H1 (cell line): ENCODE measurements around the gene COL16A1. TPM values are rescaled to one million over a fixed set of nuclear protein-coding genes. Genes with fewer than 3 reads are reported as not detected.

ENCODE experiments used
- CTCF ChIA-PET: fragments of 300-600 bp; sonication (Branson Sonifier 250); formaldehyde crosslinking; loops from one replicate; lab custom pipeline; 2021; ENCODE audit not compliant: partially characterized antibody; lab: Charles Lee
- POLR2A ChIA-PET: fragments of 300-600 bp; sonication (Branson Sonifier 250); formaldehyde crosslinking; loops from one replicate; lab custom pipeline; 2021; ENCODE audit warnings: inconsistent platforms; ENCODE audit not compliant: partially characterized antibody; lab: Charles Lee
- DNase-seq, 2 experiments: peaks; one replicate each; pipeline versions ENCODE4 v3.0.0 to v3.0.0-alpha.2; 2010 to 2022; ENCODE audit warnings: low spot score in 2 of 2, low read depth in 1 of 2, mixed read lengths in 1 of 2
- FAIRE-seq: peaks from 2 replicates; lab custom pipeline; 2011; peaks lifted over from hg19 to GRCh38; lab: Jason Lieb, UNC
- H2AFZ ChIP-seq: 2 replicates; pipeline ENCODE4 v1.8.1; 2012; ENCODE audit warnings: low read length, inconsistent platforms
- H2AK5ac ChIP-seq: 2 replicates; pipeline ENCODE4 v1.6.1; 2013; ENCODE audit warnings: low read depth, low read length
- H2BK120ac ChIP-seq: replicated peaks from 2 replicates; pipeline ENCODE3; 2013; ENCODE audit warnings: low read depth, low read length, inconsistent platforms
- H2BK12ac ChIP-seq: 2 replicates; pipeline ENCODE4 v1.6.1; 2013; ENCODE audit warnings: low read depth, low read length
- H2BK15ac ChIP-seq: 2 replicates; pipeline ENCODE4 v1.6.1; 2013; ENCODE audit warnings: low read length
- H2BK20ac ChIP-seq: 2 replicates; pipeline ENCODE4 v1.6.1; 2013; ENCODE audit warnings: low read length
- H2BK5ac ChIP-seq: 2 replicates; pipeline ENCODE4 v1.6.1; 2013; ENCODE audit warnings: low read depth, low read length
- H3K14ac ChIP-seq: 2 replicates; pipeline ENCODE4 v1.6.1; 2013; ENCODE audit warnings: inconsistent platforms; ENCODE audit not compliant: insufficient read length
- H3K18ac ChIP-seq: 2 replicates; pipeline ENCODE4 v1.6.1; 2013; ENCODE audit warnings: low read length; ENCODE audit errors: extremely low read depth
- H3K23ac ChIP-seq: 2 replicates; pipeline ENCODE4 v1.6.1; 2013; ENCODE audit warnings: inconsistent platforms; ENCODE audit not compliant: insufficient read length
- H3K23me2 ChIP-seq: 2 replicates; pipeline ENCODE4 v1.6.1; 2013; ENCODE audit warnings: low read depth, low read length
- H3K27ac ChIP-seq: 2 replicates; pipeline ENCODE4 v1.6.1; 2011; ENCODE audit warnings: low read depth, low read length, inconsistent platforms
- H3K27me3 ChIP-seq, 4 experiments: replicated peaks in 1 of 4; 1 replicate in 1 of 4; 2 replicates in 3 of 4; pipeline versions ENCODE4 v1.6.1 to v1.8.1; 2011 to 2013; ENCODE audit warnings: low read length in 3 of 4, mild to moderate bottlenecking in 3 of 4, inconsistent platforms in 2 of 4, mixed read lengths in 2 of 4, moderate library complexity in 1 of 4; ENCODE audit not compliant: control insufficient read depth in 3 of 4, insufficient read depth in 3 of 4; ENCODE audit errors: extremely low read depth in 1 of 4
- H3K36me3 ChIP-seq, 4 experiments: 2 replicates each; pipeline versions ENCODE4 v1.6.1 to v1.8.1; 2011 to 2013; ENCODE audit warnings: mild to moderate bottlenecking in 4 of 4, low read length in 3 of 4, moderate library complexity in 2 of 4, control low read depth in 1 of 4, inconsistent platforms in 1 of 4; ENCODE audit not compliant: insufficient read depth in 4 of 4, control insufficient read depth in 2 of 4
- H3K4ac ChIP-seq: replicated peaks from 2 replicates; pipeline ENCODE3; 2013; ENCODE audit warnings: low read length, low read depth, mixed read lengths, inconsistent platforms; ENCODE audit not compliant: insufficient read length
- H3K4me1 ChIP-seq, 4 experiments: replicated peaks in 1 of 4; 1 replicate in 1 of 4; 2 replicates in 3 of 4; pipeline versions ENCODE4 v1.6.1 to v1.8.1; 2011 to 2013; ENCODE audit warnings: low read length in 3 of 4, inconsistent platforms in 2 of 4, mixed read lengths in 1 of 4; ENCODE audit not compliant: insufficient read depth in 4 of 4, control insufficient read depth in 3 of 4
- H3K4me2 ChIP-seq, 2 experiments: 2 replicates each; pipeline versions ENCODE4 v1.6.1 to v1.8.1; 2011 to 2013; ENCODE audit warnings: low read depth in 2 of 2, low read length in 2 of 2, control low read depth in 1 of 2, inconsistent platforms in 1 of 2, mild to moderate bottlenecking in 1 of 2; ENCODE audit not compliant: insufficient read depth in 1 of 2
- H3K4me3 ChIP-seq, 4 experiments: fragments of 200-600, 300-600 bp in 1 of 4; sonication (generic), shearing (Covaris generic), sonication (Bioruptor Twin) in 1 of 4; 2 replicates each; pipeline versions ENCODE4 v1.5.1 to v1.8.1; 2011 to 2016; ENCODE audit warnings: low read length in 4 of 4, low read depth in 3 of 4, control low read depth in 2 of 4, inconsistent platforms in 2 of 4, mild to moderate bottlenecking in 2 of 4, mixed read lengths in 1 of 4, moderate library complexity in 1 of 4; ENCODE audit not compliant: insufficient read depth in 2 of 4; ENCODE audit errors: extremely low read depth in 1 of 4
- H3K56ac ChIP-seq: replicated peaks from 2 replicates; pipeline ENCODE3; 2013; ENCODE audit warnings: low read depth, mild to moderate bottlenecking, mixed read lengths, low read length, inconsistent platforms; ENCODE audit not compliant: insufficient read length
- H3K79me1 ChIP-seq: 2 replicates; pipeline ENCODE4 v1.6.1; 2013; ENCODE audit warnings: low read depth, low read length, control low read depth
- H3K79me2 ChIP-seq, 2 experiments: 2 replicates each; pipeline versions ENCODE4 v1.6.1 to v1.8.1; 2012 to 2013; ENCODE audit warnings: low read length in 2 of 2, mild to moderate bottlenecking in 2 of 2, inconsistent platforms in 1 of 2; ENCODE audit not compliant: insufficient read depth in 2 of 2, control insufficient read depth in 1 of 2
- H3K9ac ChIP-seq, 4 experiments: replicated peaks in 1 of 4; 1 replicate in 1 of 4; 2 replicates in 3 of 4; pipeline versions ENCODE4 v1.6.1 to v1.8.1; 2011 to 2013; ENCODE audit warnings: low read depth in 3 of 4, low read length in 3 of 4, control low read depth in 2 of 4, mild to moderate bottlenecking in 2 of 4, moderate library complexity in 2 of 4, inconsistent platforms in 1 of 4; ENCODE audit errors: extremely low read depth in 1 of 4
- H3K9me3 ChIP-seq, 2 experiments: 2 replicates each; pipeline versions ENCODE4 v1.6.1 to v1.8.1; 2012 to 2013; ENCODE audit warnings: mild to moderate bottlenecking in 2 of 2, moderate library complexity in 2 of 2, control low read depth in 1 of 2, inconsistent platforms in 1 of 2, low read depth in 1 of 2, low read length in 1 of 2, mixed read lengths in 1 of 2; ENCODE audit not compliant: insufficient read depth in 2 of 2
- H4K20me1 ChIP-seq, 2 experiments: replicated peaks in 1 of 2; 2 replicates each; pipeline versions ENCODE3 to v1.8.1; 2011 to 2013; ENCODE audit warnings: inconsistent platforms in 2 of 2, low read length in 2 of 2, mild to moderate bottlenecking in 1 of 2; ENCODE audit not compliant: insufficient read depth in 2 of 2, control insufficient read depth in 1 of 2
- H4K5ac ChIP-seq: 2 replicates; pipeline ENCODE4 v1.6.1; 2013; ENCODE audit warnings: low read length, low read depth, mixed read lengths, inconsistent platforms; ENCODE audit not compliant: insufficient read length
- H4K8ac ChIP-seq: 2 replicates; pipeline ENCODE4 v1.8.0; 2013; ENCODE audit warnings: mild to moderate bottlenecking, moderate library complexity, low read length, inconsistent platforms; ENCODE audit not compliant: insufficient read depth; ENCODE audit errors: extremely low read depth
- H4K91ac ChIP-seq: replicated peaks from 2 replicates; pipeline ENCODE3; 2013; ENCODE audit warnings: low read length, mixed read lengths, inconsistent platforms; ENCODE audit not compliant: insufficient read length
- CBX8 ChIP-seq: fragments of 300-800, 300-1000 bp; sonication (generic); IDR thresholded peaks from 2 replicates; pipeline ENCODE4 v1.7.1; 2016; ENCODE audit warnings: low read depth, low read length, borderline replicate concordance
- E2F6 ChIP-seq: IDR thresholded peaks from 2 replicates; pipeline ENCODE4 v1.6.1; 2012; ENCODE audit warnings: inconsistent platforms
- POLR2A ChIP-seq, 2 experiments: IDR thresholded peaks; 1 replicate in 1 of 2; 2 replicates in 1 of 2; pipeline ENCODE4 v1.6.1; 2011; ENCODE audit warnings: low read depth in 2 of 2, low read length in 2 of 2, mild to moderate bottlenecking in 2 of 2; ENCODE audit errors: control extremely low read depth in 1 of 2
- SAP30 ChIP-seq: fragments of 300-600 bp; sonication (generic); IDR thresholded peaks from 2 replicates; pipeline ENCODE4 v1.7.1; 2012; ENCODE audit warnings: low read length, moderate library complexity, mild to moderate bottlenecking, inconsistent platforms; ENCODE audit not compliant: insufficient read depth, insufficient replicate concordance
- WGBS, 2 experiments: shearing (Covaris generic) in 1 of 2; methylation state at CpG; one replicate each; pipeline versions ENCODE4 v1.1.6 to v1.1.7; 2013 to 2015; ENCODE audit warnings: low lambda C conversion rate in 2 of 2, mixed read lengths in 2 of 2, inconsistent platforms in 1 of 2, low coverage in 1 of 2, missing lambda C conversion rate in 1 of 2; ENCODE audit not compliant: insufficient replicate concordance in 2 of 2, insufficient coverage in 1 of 2, insufficient read length in 1 of 2; ENCODE audit errors: extremely low coverage in 1 of 2, missing lambda C conversion rate in 1 of 2; 5-methylcytosine and 5-hydroxymethylcytosine counted together
- polyA plus RNA-seq, 7 experiments: library from polyadenylated mRNA; depleted of rRNA in 3 of 7; stranded (reverse) in 5 of 7; unstranded in 2 of 7; fragments of >200 nt in 5 of 7; fragments of 200-250 nt in 2 of 7; gene quantifications; 1 replicate in 5 of 7; 2 replicates in 1 of 7; 4 replicates in 1 of 7; pipeline versions ENCODE4 v1.2.1 to v1.2.3, GENCODE V29; 2011 to 2013; ENCODE audit warnings: missing spikeins in 2 of 7, mixed read lengths in 2 of 7
- total RNA-seq: library from RNA; stranded (reverse); fragmentation: NEBNext Ultra II Directional; extraction: Animal tissue kit (Norgen Biotek cat#: 25700); gene quantifications from 2 replicates; pipeline ENCODE4 v1.2.1, GENCODE V29; 2021

Gene COL16A1
- total and polyA plus RNA-seq, 2 of the 8 experiments (the other 6 are each of a cell fraction or from before 2014, with no cell fraction given) = 2.0 to 10.5 TPM

- Histone ChIP-seq H3K9me3 (no peaks in the 10 kb centered on the region), H4K5ac (no peak overlapping the region), H4K8ac (0 out of 2 replicates have a peak overlapping the region, but pooled peaks have one; percentile 3), H4K20me1 (peaks cover 0 to 2% of the 10 kb centered on the region in 2 experiments), H2AK5ac (no peak overlapping the region), H2BK20ac (no peak overlapping the region), H2AFZ (no peak overlapping the region), H3K18ac (no peak overlapping the region), H2BK15ac (no peak overlapping the region), H4K91ac (no peak overlapping the region), H3K36me3 (no peaks in the 10 kb centered on the region; a peak in 1 of 8 replicates), H3K79me2 (no peaks in the 10 kb centered on the region), H3K79me1 (no peaks in the 10 kb centered on the region), H3K4me1 (no peaks in the 10 kb centered on the region), H3K9ac (no peak overlapping the region), H2BK120ac (no peak overlapping the region), H3K27ac (no peak overlapping the region), H3K14ac (no peak overlapping the region), H3K4ac (no peak overlapping the region), H2BK12ac (no peak overlapping the region), H2BK5ac (no peak overlapping the region), H3K4me3 (no peak overlapping the region), H3K23me2 (no peaks in the 10 kb centered on the region), H3K56ac (no peak overlapping the region), H3K4me2 (no peak overlapping the region), H3K27me3 (no peaks in the 10 kb centered on the region), H3K23ac (no peak overlapping the region)
- DNase-seq (no peak), FAIRE-seq (no peak)
- ChIA-PET CTCF (interaction anchor here (1.1 to 19.3 kb wide), 4 partner anchors 24 to 131 kb away, joined by 3 to 370 read pairs (median 4); no protein-coding TSS in a partner anchor), POLR2A (interaction anchor here (0.9 to 2.0 kb wide), 2 partner anchors 13 to 15 kb away, joined by 3 to 12 read pairs; partner anchors contain the start of gene PEF1)
- 95% methylated on average over 12 of the region's 12 CpGs; no CpG with 5 or more reads in 1 of the 2 experiments for WGBS, 2 experiments
- TF ChIP-seq SAP30 (no peak), E2F6 (no peak), CBX8 (no peak), POLR2A (IDR thresholded peaks at IDR 0.05; ENCODE audit: control extremely low read depth in 1 of 2, low read depth in 2 of 2, low read length in 2 of 2) (no peak)
These were observed 45.8 kb downstream of the COL16A1 start for GRCh38 chr1:31657972-31658510.
